NCI-H146 treated with DMSO at 0.1 percent for 48 hours (cell line): ENCODE data around the gene SOD1.
"Not testable (repeated sequence)": the region's sequence is repeated elsewhere in the genome, so short reads cannot be mapped to it uniquely, and the experiment has no call there.

Experiments
- DNase-seq: peaks from one replicate; lab custom pipeline; 2025; ENCODE audit not compliant: unreplicated experiment; lab: John Stamatoyannopoulos, UW

The SOD1 gene

DNA sequence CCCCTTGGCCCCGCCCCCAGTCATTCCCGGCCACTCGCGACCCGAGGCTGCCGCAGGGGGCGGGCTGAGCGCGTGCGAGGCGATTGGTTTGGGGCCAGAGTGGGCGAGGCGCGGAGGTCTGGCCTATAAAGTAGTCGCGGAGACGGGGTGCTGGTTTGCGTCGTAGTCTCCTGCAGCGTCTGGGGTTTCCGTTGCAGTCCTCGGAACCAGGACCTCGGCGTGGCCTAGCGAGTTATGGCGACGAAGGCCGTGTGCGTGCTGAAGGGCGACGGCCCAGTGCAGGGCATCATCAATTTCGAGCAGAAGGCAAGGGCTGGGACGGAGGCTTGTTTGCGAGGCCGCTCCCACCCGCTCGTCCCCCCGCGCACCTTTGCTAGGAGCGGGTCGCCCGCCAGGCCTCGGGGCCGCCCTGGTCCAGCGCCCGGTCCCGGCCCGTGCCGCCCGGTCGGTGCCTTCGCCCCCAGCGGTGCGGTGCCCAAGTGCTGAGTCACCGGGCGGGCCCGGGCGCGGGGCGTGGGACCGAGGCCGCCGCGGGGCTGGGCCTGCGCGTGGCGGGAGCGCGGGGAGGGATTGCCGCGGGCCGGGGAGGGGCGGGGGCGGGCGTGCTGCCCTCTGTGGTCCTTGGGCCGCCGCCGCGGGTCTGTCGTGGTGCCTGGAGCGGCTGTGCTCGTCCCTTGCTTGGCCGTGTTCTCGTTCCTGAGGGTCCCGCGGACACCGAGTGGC is at the start of gene SOD1:
Gene SOD1, plus strand, starts transcription at position 158 of the 723 bp plus-strand sequence. Its CDS starts 77 bp downstream, at position 235.
- peak; percentile 71 for DNase-seq

DNA sequence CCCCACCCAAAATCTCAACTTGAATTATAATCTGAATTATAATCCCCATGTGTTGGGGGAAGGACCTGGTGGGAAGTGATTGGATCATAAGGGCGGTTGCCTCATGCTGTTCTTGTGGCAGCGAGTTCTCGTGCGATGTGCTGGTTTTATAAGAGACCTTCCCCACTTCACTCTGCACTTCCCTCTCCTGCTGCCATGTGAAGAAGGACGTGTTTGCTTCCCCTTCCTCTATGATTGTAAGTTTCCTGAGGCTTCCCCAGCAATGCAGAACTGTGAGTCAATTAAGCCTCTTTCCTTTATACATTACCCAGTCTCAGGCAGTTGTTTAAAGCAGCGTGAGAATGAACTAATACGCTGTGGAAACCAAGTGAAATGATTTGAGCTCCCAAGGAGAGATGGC is 48.0 kb upstream of the SOD1 start:
- no peak for DNase-seq

DNA sequence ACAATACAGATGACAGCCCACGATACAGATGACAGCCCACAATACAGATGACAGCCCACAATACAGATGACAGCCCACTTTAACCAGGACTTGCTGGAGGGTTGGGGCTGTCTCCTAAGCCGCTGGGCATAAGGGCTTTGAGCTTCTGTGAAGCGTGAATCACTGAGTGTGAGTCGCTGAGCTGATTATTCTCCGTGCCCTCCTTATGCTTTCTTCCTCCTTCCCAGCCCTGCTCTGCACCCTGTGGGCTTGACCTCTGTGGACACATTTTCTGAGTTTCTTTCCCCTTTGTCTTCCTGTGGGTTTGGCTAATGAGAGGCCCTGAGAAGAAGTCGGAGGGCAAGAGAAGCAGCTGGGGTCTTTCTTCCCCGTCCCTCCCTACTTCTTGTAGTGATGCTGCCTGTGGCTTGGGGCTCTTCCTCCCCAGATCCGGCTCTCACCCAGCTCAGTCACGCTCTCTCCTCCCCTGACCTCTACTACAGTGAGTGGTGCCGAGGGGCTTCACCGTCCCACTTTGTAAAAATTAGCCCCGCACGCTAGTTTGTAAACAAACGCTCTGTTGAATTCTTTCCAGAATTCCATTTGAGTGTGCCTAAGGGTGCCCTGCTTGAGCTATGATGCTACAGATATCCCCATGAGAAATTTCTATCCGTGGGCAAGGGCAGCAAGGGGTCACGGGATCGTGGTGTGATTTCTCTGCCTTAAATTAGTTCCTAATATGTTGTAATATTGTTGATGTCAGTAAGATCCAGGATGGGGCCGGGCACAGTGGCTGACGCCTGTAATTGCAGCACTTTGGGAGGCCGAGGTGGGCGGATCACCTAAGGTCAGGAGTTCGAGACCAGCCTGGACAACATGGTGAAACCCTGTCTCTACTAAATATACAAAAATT is 46.4 kb upstream of the SOD1 start:
- no peak for DNase-seq

DNA sequence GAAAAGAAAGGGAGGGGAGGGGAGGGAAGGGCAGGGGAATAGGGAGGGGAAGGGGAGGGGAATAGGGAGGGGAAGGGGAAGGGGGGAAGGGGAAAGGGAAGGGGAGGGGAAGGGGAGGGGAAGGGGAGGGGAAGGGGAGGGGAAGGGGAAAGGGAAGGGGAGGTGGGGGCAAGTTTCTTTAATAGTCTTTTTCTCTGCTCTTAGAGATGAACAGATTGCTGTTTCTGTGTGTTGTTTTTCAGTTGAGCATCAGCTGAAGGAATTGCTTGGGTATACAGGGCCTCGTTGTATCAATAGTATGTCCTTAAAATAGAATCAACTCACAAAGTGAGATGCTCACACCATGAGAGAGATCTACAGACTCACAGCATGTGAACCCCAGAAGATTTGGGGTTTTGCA is 44.8 kb upstream of the SOD1 start:
- DNase-seq: no peak

DNA sequence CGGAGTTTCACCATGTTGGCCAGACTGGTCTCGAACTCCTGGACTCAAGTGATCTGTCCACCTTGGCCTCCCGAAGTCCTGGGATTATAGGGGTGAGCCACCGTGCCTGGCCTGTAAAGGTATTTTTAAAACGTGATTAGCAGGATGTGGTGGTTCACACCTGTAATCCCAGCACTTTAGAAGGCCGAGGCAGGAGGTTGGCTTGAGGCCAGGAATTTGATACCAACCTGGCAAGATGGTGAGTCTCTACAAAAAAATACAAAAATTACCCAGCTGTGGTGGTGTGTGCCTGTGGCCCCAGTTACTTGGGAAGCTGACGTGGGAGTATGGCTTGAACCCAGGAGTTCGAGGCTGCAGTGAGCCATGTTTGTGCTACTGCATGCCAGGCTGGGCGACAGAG is 43.3 kb upstream of the SOD1 start:
- DNase-seq: no peak

DNA sequence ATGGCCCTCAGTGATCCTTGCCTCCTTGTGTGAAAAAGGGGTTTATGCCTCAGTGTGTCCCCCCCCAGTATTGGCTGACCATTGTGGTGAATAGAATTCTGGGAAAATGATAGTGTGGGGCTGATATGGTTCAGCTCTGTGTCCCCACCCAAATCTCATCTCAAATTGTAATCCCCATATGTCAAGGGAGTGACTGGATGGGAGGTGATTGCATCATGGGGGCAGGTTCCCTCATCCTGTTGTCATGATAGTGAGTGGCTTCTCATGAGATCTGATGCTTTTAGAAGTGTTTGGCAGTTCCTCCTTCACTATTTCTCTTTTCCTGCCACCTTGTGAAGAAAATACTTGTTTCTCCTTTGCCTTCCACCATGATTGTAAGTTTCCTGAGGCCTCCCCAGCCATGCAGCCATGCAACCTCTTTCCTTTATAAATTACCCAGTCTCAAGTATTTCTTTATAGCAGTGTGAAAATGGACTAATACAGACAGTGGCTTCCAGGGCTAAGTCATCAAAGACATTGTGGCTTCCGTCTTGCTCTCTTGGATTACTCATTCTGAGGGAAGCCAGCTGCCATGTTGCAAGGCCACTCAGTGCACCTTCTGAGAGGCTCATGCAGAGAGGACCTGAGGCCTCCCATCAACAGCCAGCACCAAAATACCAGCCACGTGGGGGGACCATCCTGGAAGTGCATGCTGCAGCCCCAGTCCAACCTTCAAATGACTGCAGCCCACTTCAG is 40.6 kb upstream of the SOD1 start:
- no peak for DNase-seq

DNA sequence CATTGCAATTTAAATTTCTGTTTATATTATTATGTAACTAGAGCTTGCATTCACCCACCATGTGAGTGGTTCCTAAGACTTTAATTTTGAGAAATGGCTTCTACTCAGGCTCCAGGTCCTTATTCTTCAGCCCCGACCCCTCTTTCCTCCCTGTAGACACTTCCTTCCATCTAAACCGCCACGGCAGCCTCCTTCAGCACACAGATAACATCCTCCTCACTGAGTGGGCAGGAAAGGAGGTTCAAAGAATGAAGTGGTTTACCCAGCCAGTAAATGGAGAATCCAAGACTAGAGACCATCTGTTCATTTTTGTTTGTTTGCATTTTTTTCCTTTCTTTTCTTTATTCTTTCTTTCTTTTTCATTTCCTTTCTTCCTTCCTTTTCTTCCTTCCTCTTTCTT is 37.1 kb upstream of the SOD1 start:
- DNase-seq: no peak

DNA sequence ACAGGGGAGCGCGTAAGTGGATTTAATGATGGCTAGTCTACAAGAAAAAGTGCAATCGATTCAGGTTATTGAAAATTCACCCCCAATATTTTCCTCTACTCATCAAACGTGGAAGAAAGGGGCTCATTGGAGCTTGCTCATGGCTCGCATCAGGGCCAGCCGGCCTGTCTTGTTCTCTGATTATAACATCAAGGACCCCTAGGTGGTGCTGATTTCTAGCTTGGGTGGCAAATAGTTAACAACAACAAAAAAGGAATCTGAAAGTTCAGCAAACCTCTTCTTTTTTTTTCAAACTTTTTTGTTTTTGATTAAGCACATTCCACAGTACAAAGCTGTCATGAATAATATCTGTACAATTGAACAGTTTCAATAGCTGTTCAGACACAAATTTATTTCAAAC is 35.8 kb upstream of the SOD1 start:
- no peak for DNase-seq

DNA sequence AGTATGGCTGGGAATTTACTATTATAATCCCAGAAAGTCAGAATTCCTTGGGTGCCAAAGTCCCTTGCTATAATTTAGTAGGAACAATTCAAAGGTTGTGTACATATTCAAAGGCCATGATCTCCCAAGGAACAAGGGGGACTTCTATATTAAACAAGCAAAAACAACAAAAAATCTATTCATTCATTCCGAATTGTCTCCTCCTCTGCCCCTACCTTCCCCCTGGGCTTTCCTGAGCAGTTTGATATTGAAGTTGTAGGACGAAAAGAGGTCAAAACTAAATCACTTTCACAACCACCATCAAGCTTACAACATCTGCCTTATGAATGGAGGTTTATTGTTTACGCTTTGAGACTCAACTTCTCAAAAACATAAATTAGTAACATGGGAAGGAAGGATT is 35.3 kb upstream of the SOD1 start:
- no peak for DNase-seq

DNA sequence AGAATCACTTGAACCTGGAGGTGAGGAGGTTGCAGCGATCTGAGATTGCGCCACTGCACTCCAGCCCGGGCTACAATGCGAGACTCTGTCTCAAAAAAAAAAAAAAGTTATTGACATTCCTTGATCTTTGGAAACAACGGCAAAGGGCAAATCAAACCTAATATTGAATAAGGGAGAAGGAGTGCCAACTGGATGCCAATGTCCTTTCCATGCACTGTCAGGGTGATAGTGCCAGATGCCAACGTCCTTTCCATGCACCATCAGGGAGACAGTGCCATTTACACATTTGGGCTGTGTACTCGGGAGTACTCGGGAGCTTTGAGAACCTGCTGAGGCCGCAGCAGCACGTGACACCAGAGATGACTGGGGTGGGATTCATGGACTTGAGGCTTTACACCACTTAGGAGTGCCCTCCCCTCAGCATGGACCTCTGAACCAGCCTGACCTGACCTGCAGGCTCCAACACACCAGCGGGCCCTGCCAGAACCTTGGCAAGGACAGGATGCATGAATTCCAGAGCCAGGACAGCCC is 34.5 kb upstream of the SOD1 start:
- DNase-seq: no peak

DNA sequence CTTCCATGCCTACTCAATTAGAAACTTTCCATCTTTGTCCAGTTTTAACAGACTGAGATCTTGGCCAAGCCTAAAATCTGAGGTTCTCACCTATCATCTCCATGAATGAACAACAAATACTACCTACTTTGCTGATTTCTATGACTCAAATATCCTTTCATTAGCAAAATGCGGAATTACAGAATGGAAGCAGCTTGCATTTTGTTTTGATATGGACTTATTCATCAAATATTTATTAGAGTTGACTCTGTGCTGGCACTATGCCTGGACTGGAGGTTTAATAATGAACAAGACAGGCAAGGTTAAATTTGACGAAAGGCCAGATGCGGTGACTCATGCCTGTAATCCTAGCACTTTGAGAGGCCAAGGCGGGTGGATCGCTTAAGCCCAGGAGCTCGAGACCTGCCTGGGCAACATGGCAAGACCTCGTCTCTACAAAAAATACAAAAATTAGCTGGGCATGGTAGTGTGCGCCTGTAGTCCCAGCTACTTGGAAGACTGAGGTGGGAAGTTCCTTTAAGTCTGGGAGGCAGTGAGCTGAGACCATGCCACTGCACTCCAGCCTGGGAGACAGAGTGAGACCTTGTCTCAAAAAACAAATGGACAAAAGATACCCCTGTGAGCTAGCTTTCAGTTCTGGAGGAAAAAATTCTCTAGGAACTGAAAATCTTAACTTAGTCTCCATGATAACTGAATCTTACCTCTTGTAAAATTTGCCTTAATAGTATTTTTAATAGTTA is 29.4 kb upstream of the SOD1 start:
- DNase-seq: no peak

DNA sequence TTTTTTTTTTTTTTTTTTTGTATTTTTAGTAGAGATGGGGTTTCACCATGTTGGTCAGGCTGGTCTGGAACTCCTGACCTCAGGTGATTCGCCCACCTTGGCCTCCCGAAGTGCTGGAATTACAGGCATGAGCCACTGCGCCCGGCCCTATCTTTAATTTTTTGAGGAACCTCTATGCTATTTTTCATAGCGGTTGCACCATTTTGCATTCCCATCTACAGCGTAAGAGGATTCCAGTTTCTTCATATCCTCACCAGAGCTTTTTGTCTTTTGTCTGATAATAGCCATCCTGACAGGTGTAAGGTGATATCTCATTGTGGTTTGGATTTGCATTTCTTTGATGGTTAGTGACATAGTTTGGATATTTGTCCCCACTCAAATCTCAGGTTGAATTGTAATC is 27.6 kb upstream of the SOD1 start:
- DNase-seq: not testable (repeated sequence)

DNA sequence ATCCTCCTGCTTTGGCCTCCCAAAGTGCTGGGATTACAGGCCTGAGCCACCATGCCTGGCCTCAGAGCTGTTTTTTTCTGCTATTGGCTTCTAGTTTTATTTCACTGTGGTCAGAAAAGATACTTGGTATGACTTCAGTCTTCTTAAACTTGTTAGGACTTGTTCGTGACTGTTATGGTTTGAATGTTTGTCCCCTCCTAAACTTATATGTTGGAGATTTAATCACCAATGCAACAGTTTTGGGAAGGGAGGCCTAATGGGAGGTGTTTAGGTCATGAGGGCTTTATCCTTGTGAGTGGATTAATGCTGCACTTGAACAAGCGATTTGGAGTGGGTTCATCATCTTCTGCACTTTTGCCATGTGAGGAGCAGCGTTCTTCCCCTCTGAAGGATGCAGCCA is 24.5 kb upstream of the SOD1 start:
- no peak for DNase-seq

DNA sequence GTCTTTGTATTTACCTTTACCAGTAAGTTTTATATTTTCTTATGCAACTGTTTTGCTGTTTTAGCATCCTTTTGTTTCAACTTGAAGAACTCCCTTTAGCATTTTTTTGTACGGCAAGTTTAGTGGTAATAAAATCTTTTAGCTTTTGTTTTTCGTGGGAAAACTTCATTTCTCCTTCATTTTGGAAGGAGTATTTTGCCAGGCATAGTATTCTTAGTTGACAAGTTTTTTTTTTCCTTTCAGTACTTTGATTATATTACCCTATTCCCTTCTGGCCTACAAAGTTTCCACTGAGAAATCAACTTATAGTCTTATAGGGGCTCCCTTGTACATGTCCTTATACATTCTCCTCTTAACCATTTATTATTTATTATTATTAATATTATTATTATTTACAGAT is 22.6 kb upstream of the SOD1 start:
- no peak for DNase-seq

DNA sequence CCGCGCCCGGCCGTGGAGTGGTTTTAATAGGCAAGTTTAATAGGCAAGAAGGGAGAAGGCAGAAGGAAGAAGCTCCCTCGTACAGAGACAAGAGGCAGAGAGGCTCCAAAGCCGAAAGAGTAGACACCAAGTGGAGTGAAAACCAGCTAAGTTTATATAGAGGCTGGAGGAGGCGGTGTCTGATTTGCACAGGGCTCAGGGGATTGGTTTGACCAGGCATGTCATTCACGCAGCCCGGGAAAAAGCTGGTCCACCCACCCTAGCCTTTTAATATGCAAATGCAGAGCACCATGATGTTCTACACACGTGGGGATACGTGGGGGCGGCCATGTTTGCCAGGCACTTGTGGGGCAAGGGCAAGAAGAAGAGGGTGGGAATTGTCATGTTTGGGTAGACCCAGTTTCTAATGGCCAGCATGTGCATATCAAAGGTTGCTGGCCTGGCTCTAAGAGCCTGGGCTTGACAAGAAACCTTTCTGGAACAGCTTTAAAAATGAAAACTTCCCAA is 18.0 kb upstream of the SOD1 start:
- no peak for DNase-seq

DNA sequence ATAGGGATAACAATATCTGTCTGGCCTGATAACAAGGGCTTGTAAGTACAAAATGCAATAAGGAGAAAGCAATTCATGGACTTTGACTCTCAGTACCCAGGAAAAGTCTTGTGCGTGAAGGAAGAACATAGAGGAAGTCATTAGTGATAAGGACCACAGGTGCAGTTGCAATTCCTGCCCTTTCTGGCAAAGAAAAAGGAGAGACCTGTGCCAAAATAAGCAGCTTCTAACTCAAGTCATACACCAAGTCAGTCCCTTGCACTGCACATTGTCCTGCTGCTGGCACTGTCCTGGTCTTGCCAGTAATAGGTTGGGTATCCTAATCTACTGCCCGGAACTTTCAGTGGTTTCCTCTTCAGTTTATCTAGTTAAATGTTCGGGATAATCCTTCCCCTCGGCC is 14.8 kb upstream of the SOD1 start:
- DNase-seq: no peak

DNA sequence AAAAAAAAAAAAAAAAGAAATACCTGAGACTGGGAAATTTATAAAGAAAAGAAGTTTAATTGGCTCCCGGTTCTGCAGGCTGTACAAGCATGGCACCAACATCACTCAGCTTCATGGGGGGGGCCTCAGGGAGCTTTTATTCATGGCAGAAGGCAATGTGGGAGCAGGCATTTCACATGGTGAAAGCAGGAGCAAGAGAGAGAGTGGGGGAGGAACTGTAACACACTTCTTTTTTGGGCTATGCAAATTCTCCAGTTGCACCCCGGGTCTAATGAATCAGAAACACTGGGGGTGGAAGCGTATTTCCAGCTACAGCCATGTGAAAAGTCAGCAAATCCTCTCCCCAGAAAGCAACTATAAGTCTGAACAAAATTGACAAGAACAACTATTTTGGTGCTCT is 11.8 kb upstream of the SOD1 start:
- DNase-seq: no peak

DNA sequence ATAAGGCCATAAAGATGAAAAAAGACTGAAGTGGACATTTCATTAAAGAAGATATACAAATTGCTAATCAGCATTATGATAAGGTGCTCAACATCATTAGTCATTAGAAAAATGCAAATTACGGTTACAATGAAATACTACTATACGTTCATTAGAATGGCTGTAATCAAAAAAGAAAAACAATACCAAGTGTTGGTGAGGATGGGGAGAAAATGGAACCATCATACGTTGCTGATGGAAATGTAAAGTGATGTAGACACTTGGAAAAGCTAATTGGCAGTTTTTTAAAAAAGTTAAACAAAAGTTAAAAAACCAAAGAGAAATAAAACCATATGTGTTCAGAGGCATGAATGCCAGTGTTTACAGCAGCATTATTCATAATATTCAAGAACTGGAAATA is 8.6 kb upstream of the SOD1 start:
- DNase-seq: no peak

DNA sequence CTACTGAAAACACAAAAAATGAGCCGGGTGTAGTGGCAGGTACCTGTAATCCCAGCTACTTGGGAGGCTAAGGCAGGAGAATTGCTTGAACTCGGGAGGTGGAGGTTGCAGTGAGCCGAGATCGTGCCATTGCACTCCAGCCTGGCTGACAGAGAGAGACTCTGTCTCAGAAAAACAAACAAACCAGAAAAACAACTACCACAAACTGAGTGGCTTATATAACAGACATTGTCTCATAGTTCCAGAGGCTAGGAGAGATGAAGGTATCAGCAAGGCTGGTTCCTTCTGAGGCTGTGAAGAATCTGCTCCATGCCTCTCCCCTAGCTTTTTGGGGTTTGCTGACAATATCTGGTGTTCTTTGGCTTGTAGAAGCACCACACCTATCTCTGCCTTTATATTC is 8.0 kb upstream of the SOD1 start:
- DNase-seq: not testable (repeated sequence)

DNA sequence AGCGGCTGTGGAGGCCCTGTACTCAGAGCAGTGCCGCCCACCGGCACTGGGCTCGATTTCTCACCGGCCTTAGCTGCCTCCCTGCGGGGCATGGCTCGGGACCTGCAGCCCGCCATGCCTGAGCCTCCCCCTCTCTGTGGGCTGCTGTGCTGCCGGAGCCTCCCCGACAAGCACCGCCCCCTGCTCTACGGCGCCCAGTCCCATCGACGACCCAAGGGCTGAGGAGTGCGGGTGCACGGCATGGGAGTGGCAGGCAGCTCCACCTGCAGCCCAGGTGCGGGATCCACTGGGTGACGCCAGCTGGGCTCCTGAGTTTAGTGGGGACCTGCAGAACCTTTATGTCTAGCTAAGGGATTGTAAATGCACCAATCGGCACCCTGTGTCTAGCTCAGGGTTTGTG is 5.2 kb upstream of the SOD1 start:
- no peak for DNase-seq
